Right ventricle myocardium superior (tissue), 1 donor: ENCODE measurements around the gene WDPCP. TPM values are rescaled to one million over a fixed set of nuclear protein-coding genes. Genes with fewer than 3 reads are reported as not detected.
"Not testable (repeated sequence)": the region's sequence is repeated elsewhere in the genome, so short reads cannot be mapped to it uniquely, and the experiment has no call there.

Source experiments
- ATAC-seq: fragments of 200-7000 bp; cut with Tn5 transposase; one replicate; pipeline ENCODE4 v1.9.1; 2020; ENCODE audit warnings: mild to moderate bottlenecking; ENCODE audit not compliant: poor library complexity
- DNase-seq: peaks from one replicate; pipeline ENCODE4 v3.0.0-alpha.2; 2020
- intact Hi-C: fragments of 100-400 bp; cut with DNase I; formaldehyde crosslinking; loops from one replicate; pipeline ENCODE4 v1.11.2; 2022
- total RNA-seq: library from RNA; stranded (reverse); fragmentation: NEBNext Ultra II Directional; extraction: Animal tissue kit (Norgen Biotek cat#: 25700); gene quantifications from one replicate; pipeline ENCODE4 v1.2.1, GENCODE V29; 2021
- donor health status: DM: no; HTN: yes; CAD: no; lungs with severe emphysema.

Gene WDPCP
- total RNA-seq, 1 donor from 2014 or later, result 12.8 TPM

GRCh38 chr2:63192889-63193774 is 395.1 kb downstream of the WDPCP start:
- no peak for DNase-seq
- intact Hi-C loops, result no loop called here
- ATAC-seq, result no peak

- ATAC-seq, result no peak
- intact Hi-C loops, result no loop called here
- DNase-seq, result no peak
Observed at GRCh38 chr2:63192169-63192888, 395.9 kb downstream of the WDPCP start.

DNA sequence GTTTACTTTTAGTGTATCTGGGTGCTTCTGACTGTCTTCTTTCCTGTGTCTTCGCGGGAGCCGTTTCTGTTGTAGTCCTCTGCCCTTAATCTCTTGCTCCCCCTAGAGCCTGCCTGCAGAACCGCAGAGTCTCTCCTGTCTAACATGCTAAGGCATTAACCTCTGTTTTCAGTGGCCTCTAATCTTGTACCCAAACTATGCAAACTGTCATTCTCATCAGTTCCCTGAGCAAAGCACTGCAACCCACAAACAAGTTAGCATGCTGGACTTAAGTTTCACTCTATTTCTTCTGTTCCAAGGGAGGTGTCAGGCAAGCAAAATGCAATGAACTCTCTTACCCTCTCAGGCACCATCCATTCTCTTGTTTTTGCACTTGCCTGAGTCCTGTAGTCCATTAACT is 399.3 kb downstream of the WDPCP start:
- no peak for DNase-seq
- intact Hi-C loops, result no loop called here
- no peak for ATAC-seq

GRCh38 chr2:63186331-63186730 is 401.9 kb downstream of the WDPCP start:
- ATAC-seq, result no peak
- intact Hi-C loops, result no loop called here

GRCh38 chr2:63163161-63163820 is 425.0 kb downstream of the WDPCP start:
- DNase-seq (no peak), ATAC-seq (no peak)
- intact Hi-C loops, result no loop called here

More at GRCh38 chr2:63186331-63186730, 401.9 kb downstream of the WDPCP start:
- no peak for DNase-seq

GRCh38 chr2:63159262-63159661 is 429.0 kb downstream of the WDPCP start:
- intact Hi-C loops, result no loop called here
- no peak for ATAC-seq
- no peak for DNase-seq

DNA sequence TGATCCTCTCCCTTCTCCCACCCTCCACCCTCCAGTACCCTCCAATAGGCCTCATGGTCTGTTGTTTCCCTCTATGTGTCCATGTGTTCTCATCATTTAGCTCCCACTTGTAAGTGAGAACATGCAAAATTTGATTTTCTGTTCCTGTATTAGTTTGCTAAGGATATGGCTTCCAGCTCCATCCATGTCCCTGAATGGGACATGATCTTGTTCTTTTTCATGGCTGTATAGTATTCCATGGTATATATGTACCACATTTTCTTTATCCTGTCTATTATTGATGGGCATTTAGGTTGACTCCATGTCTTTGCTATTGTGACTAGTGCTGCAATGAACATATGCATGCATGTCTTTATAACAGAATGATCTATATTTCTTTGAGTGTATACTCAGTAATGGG is 451.6 kb downstream of the WDPCP start:
- intact Hi-C loops, ATAC-seq, DNase-seq: not testable (repeated sequence)

- DNase-seq, result no peak
- intact Hi-C loops, result no loop called here
- no peak for ATAC-seq
Observed at GRCh38 chr2:63132020-63132419, 456.3 kb downstream of the WDPCP start.

GRCh38 chr2:63131196-63131595 is 457.1 kb downstream of the WDPCP start:
- intact Hi-C loops, result no loop called here
- ATAC-seq, result no peak
- DNase-seq, result no peak

GRCh38 chr2:63127594-63127993 is 460.7 kb downstream of the WDPCP start:
- ATAC-seq, result no peak
- intact Hi-C loops, result no loop called here
- no peak for DNase-seq

- DNase-seq (no peak), ATAC-seq (no peak)
- intact Hi-C loops, result no loop called here
Observed at GRCh38 chr2:63124850-63125249, 463.4 kb downstream of the WDPCP start.

- intact Hi-C loops, result no loop called here
- no peak for DNase-seq
- ATAC-seq, result no peak
Observed at GRCh38 chr2:63124218-63124617, 464.1 kb downstream of the WDPCP start.

DNA sequence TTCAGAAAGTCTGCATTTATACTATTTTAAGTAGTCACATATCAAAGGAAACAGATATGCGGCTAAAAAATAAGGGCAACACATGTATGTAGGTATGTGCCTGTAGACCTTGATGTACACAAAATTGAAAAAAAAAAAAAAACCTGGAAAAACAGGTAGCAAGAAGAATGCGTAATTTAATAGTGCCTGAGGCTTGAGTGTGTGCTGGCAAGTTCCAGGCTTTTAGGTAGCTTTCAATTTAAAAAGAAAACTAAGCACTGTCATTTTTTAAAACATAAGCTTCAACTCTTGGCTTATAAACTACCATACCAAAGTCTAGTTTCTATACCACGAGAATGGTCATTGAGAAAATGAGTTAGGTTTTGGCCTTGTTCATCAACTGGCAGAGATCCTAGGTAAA is 465.4 kb downstream of the WDPCP start:
- no peak for DNase-seq
- intact Hi-C loops, result no loop called here
- no peak for ATAC-seq

DNA sequence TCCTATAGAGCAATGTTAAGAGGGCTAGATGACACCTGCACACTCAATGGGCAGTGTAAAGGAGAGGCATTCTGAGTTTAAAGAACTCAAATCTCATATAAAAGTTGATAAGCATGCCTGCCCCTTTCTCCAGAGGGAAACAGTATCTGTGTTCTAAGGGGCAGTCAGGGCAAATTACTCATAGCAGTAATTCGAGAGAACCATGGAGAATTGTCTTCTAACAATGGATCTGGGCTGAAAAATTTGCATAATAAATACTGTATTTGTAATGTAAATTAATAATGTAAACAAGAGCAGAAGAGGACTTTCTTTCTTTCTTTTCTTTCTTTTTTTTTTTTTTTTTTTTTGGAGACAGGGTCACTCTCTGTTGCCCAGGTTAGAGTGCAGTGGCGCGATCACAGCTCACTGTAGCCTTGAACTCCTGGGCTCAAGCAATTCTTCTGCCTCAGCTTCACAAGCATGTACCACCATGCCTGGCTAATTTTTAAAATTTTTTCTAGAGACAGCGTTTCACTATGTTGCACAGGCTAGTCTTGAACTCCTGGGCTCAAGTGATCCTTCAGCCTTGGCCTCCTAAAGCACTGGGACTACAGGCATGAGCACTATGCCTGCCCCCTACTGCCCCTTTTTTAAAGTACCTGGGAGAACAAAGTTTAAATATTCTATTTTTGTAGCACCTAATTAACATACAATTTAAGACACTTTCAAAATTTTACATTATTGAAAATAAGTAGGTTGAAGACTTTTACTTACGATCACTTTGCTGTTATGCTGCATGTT is 467.0 kb downstream of the WDPCP start:
- ATAC-seq (no peak), DNase-seq (no peak)
- intact Hi-C loops, result no loop called here

GRCh38 chr2:63118821-63119220 is 469.5 kb downstream of the WDPCP start:
- DNase-seq (no peak), ATAC-seq (no peak)
- intact Hi-C loops, result no loop called here

GRCh38 chr2:63104482-63104881 is 483.8 kb downstream of the WDPCP start:
- intact Hi-C loops, result no loop called here
- no peak for DNase-seq

GRCh38 chr2:63101954-63102353 is 486.3 kb downstream of the WDPCP start:
- ATAC-seq, result no peak
- intact Hi-C loops, result no loop called here
- no peak for DNase-seq

More at GRCh38 chr2:63104482-63104881, 483.8 kb downstream of the WDPCP start:
- ATAC-seq, result no peak

DNA sequence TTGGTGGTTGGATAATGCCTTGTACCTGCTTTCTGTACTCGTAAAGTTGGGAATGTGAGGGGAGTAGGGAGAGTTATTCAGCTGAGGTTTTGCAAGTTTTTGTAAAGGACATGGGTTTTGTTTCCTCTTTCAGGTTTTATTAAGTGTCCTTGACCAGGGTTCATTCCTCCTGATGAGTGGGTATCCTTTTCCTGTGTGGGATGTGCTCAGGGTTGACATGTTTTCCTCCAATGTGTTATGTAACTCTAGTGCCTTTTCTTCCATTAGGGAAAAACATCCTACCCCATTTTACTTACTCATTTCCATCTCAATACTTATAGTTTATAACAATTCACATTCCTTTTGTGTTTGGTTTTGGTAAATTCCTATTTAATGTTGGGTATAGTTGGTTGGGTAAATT is 489.2 kb downstream of the WDPCP start:
- ATAC-seq (no peak), DNase-seq (no peak)
- intact Hi-C loops, result no loop called here

DNA sequence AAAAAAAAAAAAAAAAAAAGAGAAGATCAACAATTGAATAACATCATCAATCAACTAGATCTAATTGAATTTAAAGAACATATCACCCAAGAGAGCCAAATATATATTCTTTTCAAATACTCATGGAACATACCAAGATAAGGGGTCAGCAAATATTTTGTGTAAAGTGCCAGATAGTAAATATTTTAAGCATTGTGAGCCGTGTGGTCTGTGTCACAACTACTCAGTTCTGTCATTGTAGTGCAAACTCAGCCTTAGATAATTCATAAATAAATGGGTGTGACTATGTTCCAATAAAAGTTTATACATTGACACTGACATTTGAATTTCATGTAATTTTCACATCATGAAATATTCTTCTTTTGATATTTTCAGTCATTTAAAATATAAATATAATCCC is 491.8 kb downstream of the WDPCP start:
- ATAC-seq (no peak), DNase-seq (no peak)
- intact Hi-C loops, result no loop called here
